ENCODE results near the gene COG5.
"Not testable (repeated sequence)": the region's sequence is repeated elsewhere in the genome, so short reads cannot be mapped to it uniquely, and the experiment has no call there.

COG5 gene

DNA sequence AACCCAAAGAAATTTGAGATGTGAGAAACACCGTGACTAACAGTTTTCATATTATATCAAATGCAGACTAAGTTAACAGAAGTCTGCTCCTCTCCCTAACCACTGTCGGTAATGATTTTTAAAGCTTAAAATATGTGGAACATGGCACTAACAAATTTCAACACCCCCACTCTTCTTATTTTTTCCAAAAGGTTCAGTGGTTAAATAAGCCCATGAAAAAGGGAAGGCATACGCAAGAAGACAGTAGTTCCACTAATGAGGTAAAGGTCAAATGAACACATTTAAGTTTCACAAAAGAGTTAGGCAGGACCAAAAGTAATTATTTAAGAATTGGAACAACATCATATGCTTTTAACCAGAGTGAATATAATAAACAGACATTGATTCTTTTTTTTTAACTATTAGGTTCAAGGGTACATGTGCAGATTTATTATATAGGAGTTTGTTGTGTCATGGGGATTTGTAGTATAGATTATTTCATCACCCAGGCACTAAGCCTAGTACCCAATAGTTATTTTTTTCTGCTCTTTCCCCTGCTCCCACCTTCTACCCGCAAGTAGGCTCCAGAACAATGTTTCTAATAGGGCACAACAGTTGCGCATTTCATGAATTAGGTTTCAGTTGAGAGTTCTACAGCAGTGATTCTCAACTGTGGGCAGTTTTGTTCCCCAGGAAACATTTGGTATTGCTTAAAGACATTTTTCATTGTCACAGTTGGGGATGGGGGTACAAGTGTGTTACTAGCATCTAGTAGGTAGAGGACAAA, 315.0 kb downstream of the COG5 start:
- WGBS, 2 experiments, result 93 to 100% methylated on average over 3 to 5 of the region's 5 CpGs
- Histone ChIP-seq H3K27me3 (ENCODE audit: control insufficient read depth, insufficient read depth, low read length, poor library complexity, severe bottlenecking) (no peaks in the 10 kb centered on the region), H3K27ac (ENCODE audit: insufficient read depth, low read depth, low read length, poor library complexity, severe bottlenecking) (no peak overlapping the region), H3K4me3 (ENCODE audit: insufficient read depth, low read depth, low read length) (no peak overlapping the region), H3K4me1 (ENCODE audit: control insufficient read depth, insufficient read depth, low read length) (no peaks in the 10 kb centered on the region), H3K36me3 (ENCODE audit: control insufficient read depth, insufficient read depth, low read length) (no peaks in the 10 kb centered on the region), H3K9me3 (ENCODE audit: control insufficient read depth, low read length) (no peaks in the 10 kb centered on the region)

GRCh38 chr7:107246836-107247235, 316.9 kb downstream of the COG5 start:
- H3K27ac ChIP-seq (ENCODE audit: insufficient read depth, low read depth, low read length, poor library complexity, severe bottlenecking); H3K4me3 ChIP-seq (ENCODE audit: insufficient read depth, low read depth, low read length); H3K9me3 ChIP-seq (ENCODE audit: control insufficient read depth, low read length); H3K4me1 ChIP-seq (ENCODE audit: control insufficient read depth, insufficient read depth, low read length); H3K27me3 ChIP-seq (ENCODE audit: control insufficient read depth, insufficient read depth, low read length, poor library complexity, severe bottlenecking); H3K36me3 ChIP-seq (ENCODE audit: control insufficient read depth, insufficient read depth, low read length): not testable (repeated sequence)
- WGBS, 2 experiments, result 85 to 100% methylated on average over 3 of the region's 3 CpGs

- no peaks in the 10 kb centered on the region for H3K27me3 ChIP-seq (ENCODE audit: control insufficient read depth, insufficient read depth, low read length, poor library complexity, severe bottlenecking)
- H3K4me3 ChIP-seq (ENCODE audit: insufficient read depth, low read depth, low read length), result no peak overlapping the region
- H3K36me3 ChIP-seq (ENCODE audit: control insufficient read depth, insufficient read depth, low read length), result no peaks in the 10 kb centered on the region
- no peak overlapping the region for H3K27ac ChIP-seq (ENCODE audit: insufficient read depth, low read depth, low read length, poor library complexity, severe bottlenecking)
- 87 to 91% methylated on average over 2 of the region's 2 CpGs for WGBS, 2 experiments
- H3K4me1 ChIP-seq (ENCODE audit: control insufficient read depth, insufficient read depth, low read length), result no peaks in the 10 kb centered on the region
- no peaks in the 10 kb centered on the region for H3K9me3 ChIP-seq (ENCODE audit: control insufficient read depth, low read length)
Measured at GRCh38 chr7:107244613-107245012, 319.1 kb downstream of the COG5 start.

DNA sequence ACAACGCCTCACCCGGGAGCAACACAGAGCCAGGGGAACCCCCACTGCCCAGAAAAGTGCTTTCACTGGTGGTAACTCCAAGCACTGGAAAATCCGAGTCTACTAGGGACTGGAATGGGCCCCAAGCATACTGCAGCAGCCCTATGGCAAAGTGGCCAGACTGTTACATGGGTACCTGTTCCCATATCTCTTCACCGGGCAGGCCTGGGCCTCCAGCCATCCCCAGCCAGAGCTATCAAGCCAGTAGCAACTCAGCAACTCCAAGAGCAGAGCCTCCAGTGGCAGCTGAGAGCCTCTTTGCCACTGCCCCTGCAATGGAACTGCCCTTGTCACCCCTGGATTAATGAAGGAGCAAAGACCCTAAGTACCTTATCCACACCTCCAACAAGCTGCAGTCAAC, 321.5 kb downstream of the COG5 start:
- Histone ChIP-seq H3K27me3 (ENCODE audit: control insufficient read depth, insufficient read depth, low read length, poor library complexity, severe bottlenecking) (no peaks in the 10 kb centered on the region), H3K27ac (ENCODE audit: insufficient read depth, low read depth, low read length, poor library complexity, severe bottlenecking) (no peak overlapping the region), H3K36me3 (ENCODE audit: control insufficient read depth, insufficient read depth, low read length) (no peaks in the 10 kb centered on the region), H3K9me3 (ENCODE audit: control insufficient read depth, low read length) (no peaks in the 10 kb centered on the region), H3K4me1 (ENCODE audit: control insufficient read depth, insufficient read depth, low read length) (no peaks in the 10 kb centered on the region), H3K4me3 (ENCODE audit: insufficient read depth, low read depth, low read length) (no peak overlapping the region)
- 93 to 95% methylated on average over 4 of the region's 4 CpGs for WGBS, 2 experiments

DNA sequence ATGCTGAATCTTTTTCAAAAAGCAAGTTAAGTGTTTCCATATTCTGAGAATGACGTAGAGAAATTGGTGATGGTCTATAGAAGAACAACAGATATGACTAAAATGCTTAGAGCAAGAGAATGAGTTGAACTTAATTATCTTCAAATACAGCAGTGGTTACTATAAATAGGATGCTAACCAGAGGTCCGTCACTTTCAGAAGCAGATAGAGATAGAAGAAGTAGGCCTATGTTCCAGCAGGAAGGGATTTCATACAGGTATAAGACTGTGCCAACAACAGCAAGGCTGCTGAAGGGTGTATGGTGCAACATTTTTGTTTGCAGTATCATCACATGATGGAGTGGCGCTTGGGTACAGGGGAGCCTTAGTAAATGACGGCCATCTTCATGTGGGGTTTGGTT, 326.3 kb downstream of the COG5 start:
- Histone ChIP-seq H3K9me3 (ENCODE audit: control insufficient read depth, low read length) (no peaks in the 10 kb centered on the region), H3K4me1 (ENCODE audit: control insufficient read depth, insufficient read depth, low read length) (no peaks in the 10 kb centered on the region), H3K27me3 (ENCODE audit: control insufficient read depth, insufficient read depth, low read length, poor library complexity, severe bottlenecking) (no peaks in the 10 kb centered on the region), H3K36me3 (ENCODE audit: control insufficient read depth, insufficient read depth, low read length) (no peaks in the 10 kb centered on the region), H3K4me3 (ENCODE audit: insufficient read depth, low read depth, low read length) (no peak overlapping the region), H3K27ac (ENCODE audit: insufficient read depth, low read depth, low read length, poor library complexity, severe bottlenecking) (no peak overlapping the region)
- WGBS, 2 experiments, result 94 to 97% methylated on average over 4 of the region's 4 CpGs

GRCh38 chr7:107236862-107237261, 326.9 kb downstream of the COG5 start:
- Histone ChIP-seq H3K27me3 (ENCODE audit: control insufficient read depth, insufficient read depth, low read length, poor library complexity, severe bottlenecking) (no peaks in the 10 kb centered on the region), H3K4me3 (ENCODE audit: insufficient read depth, low read depth, low read length) (no peak overlapping the region), H3K27ac (ENCODE audit: insufficient read depth, low read depth, low read length, poor library complexity, severe bottlenecking) (no peak overlapping the region), H3K4me1 (ENCODE audit: control insufficient read depth, insufficient read depth, low read length) (no peaks in the 10 kb centered on the region), H3K36me3 (ENCODE audit: control insufficient read depth, insufficient read depth, low read length) (no peaks in the 10 kb centered on the region), H3K9me3 (ENCODE audit: control insufficient read depth, low read length) (no peaks in the 10 kb centered on the region)

DNA sequence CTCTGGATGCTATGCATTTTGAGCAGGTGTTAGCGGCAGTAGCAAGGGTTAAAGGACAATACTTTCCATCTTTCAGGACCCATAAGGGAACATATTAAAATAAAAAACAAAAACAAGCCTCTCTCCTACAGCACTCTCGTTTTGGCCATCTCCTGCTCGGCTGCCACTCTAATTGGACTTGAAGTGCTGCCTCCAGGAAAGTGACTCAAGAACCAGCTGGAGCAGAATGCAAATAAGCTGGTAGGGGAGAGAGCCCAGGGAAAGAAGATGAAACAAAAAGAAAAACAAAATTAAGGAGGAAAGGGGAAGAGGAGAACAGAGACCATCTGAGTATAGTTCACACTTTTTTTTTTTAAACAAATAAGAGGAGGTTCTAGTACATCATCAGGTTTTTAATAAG, 329.3 kb downstream of the COG5 start:
- Histone ChIP-seq H3K27ac (ENCODE audit: insufficient read depth, low read depth, low read length, poor library complexity, severe bottlenecking) (no peak overlapping the region), H3K9me3 (ENCODE audit: control insufficient read depth, low read length) (no peaks in the 10 kb centered on the region), H3K27me3 (ENCODE audit: control insufficient read depth, insufficient read depth, low read length, poor library complexity, severe bottlenecking) (no peaks in the 10 kb centered on the region), H3K4me3 (ENCODE audit: insufficient read depth, low read depth, low read length) (no peak overlapping the region), H3K4me1 (ENCODE audit: control insufficient read depth, insufficient read depth, low read length) (no peaks in the 10 kb centered on the region), H3K36me3 (ENCODE audit: control insufficient read depth, insufficient read depth, low read length) (no peaks in the 10 kb centered on the region)
- 73 to 78% methylated on average over 3 of the region's 3 CpGs for WGBS, 2 experiments

GRCh38 chr7:107233981-107234380, 329.7 kb downstream of the COG5 start:
- H3K4me3 ChIP-seq (ENCODE audit: insufficient read depth, low read depth, low read length), result no peak overlapping the region
- no peaks in the 10 kb centered on the region for H3K27me3 ChIP-seq (ENCODE audit: control insufficient read depth, insufficient read depth, low read length, poor library complexity, severe bottlenecking)
- 82 to 96% methylated on average over 1 of the region's 1 CpG for WGBS, 2 experiments
- no peaks in the 10 kb centered on the region for H3K36me3 ChIP-seq (ENCODE audit: control insufficient read depth, insufficient read depth, low read length)
- H3K27ac ChIP-seq (ENCODE audit: insufficient read depth, low read depth, low read length, poor library complexity, severe bottlenecking), result no peak overlapping the region
- H3K9me3 ChIP-seq (ENCODE audit: control insufficient read depth, low read length), result no peaks in the 10 kb centered on the region
- H3K4me1 ChIP-seq (ENCODE audit: control insufficient read depth, insufficient read depth, low read length), result no peaks in the 10 kb centered on the region

GRCh38 chr7:107233174-107233573, 330.5 kb downstream of the COG5 start:
- Histone ChIP-seq H3K4me1 (ENCODE audit: control insufficient read depth, insufficient read depth, low read length) (no peaks in the 10 kb centered on the region), H3K27me3 (ENCODE audit: control insufficient read depth, insufficient read depth, low read length, poor library complexity, severe bottlenecking) (no peaks in the 10 kb centered on the region), H3K36me3 (ENCODE audit: control insufficient read depth, insufficient read depth, low read length) (no peaks in the 10 kb centered on the region), H3K27ac (ENCODE audit: insufficient read depth, low read depth, low read length, poor library complexity, severe bottlenecking) (no peak overlapping the region), H3K4me3 (ENCODE audit: insufficient read depth, low read depth, low read length) (no peak overlapping the region), H3K9me3 (ENCODE audit: control insufficient read depth, low read length) (no peaks in the 10 kb centered on the region)
- 78 to 82% methylated on average over 4 of the region's 4 CpGs for WGBS, 2 experiments

- Histone ChIP-seq H3K27me3 (ENCODE audit: control insufficient read depth, insufficient read depth, low read length, poor library complexity, severe bottlenecking) (no peaks in the 10 kb centered on the region), H3K4me3 (ENCODE audit: insufficient read depth, low read depth, low read length) (no peak overlapping the region), H3K27ac (ENCODE audit: insufficient read depth, low read depth, low read length, poor library complexity, severe bottlenecking) (no peak overlapping the region), H3K4me1 (ENCODE audit: control insufficient read depth, insufficient read depth, low read length) (no peaks in the 10 kb centered on the region), H3K36me3 (ENCODE audit: control insufficient read depth, insufficient read depth, low read length) (no peaks in the 10 kb centered on the region), H3K9me3 (ENCODE audit: control insufficient read depth, low read length) (no peaks in the 10 kb centered on the region)
- 89 to 93% methylated on average over 6 to 7 of the region's 7 CpGs for WGBS, 2 experiments
Measured at GRCh38 chr7:107232568-107233090, 331.1 kb downstream of the COG5 start.
